Retinal pigment epithelial cell (primary cell): ENCODE measurements around the gene ITGAL.
"Not testable (repeated sequence)": the region's sequence is repeated elsewhere in the genome, so short reads cannot be mapped to it uniquely, and the experiment has no call there.

Experiments used
- DNase-seq: peaks from one replicate; pipeline ENCODE4 v3.0.0-alpha.2; 2010; ENCODE audit warnings: low read depth
- H3K4me3 ChIP-seq: 2 replicates; pipeline ENCODE4 v1.5.1; 2011; ENCODE audit warnings: mild to moderate bottlenecking, low read length, control low read depth, moderate library complexity
- TF ChIP-seq, protein P1 (sequence below): conservative IDR thresholded peaks from 2 replicates; pipeline ENCODE4 v1.5.1; 2011; ENCODE audit warnings: low read depth, low read length, control low read depth, inconsistent platforms

Gene ITGAL

DNA sequence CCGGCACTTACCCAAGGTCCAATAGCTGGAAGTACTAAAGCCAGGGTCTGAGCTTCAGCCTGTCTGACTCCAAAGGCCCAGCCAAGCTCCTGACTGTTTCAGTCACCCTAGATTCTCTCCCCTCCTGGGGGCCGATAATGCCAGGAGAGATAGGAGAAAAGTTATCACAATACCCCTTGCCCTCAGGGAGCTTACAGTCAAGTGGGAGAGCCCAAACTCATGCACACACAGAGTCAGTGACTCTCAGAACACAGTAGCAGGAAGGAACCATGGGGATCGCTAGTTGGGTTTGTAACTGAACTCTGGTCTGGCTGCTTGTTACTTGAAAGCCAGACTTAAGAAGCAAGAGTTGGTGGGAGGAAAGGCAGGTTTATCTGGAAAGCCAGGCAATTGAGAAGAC is 39.0 kb downstream of the ITGAL start:
- H3K4me3 ChIP-seq: no peak overlapping the region
- no peak for DNase-seq
- TF ChIP-seq, protein P1, sequence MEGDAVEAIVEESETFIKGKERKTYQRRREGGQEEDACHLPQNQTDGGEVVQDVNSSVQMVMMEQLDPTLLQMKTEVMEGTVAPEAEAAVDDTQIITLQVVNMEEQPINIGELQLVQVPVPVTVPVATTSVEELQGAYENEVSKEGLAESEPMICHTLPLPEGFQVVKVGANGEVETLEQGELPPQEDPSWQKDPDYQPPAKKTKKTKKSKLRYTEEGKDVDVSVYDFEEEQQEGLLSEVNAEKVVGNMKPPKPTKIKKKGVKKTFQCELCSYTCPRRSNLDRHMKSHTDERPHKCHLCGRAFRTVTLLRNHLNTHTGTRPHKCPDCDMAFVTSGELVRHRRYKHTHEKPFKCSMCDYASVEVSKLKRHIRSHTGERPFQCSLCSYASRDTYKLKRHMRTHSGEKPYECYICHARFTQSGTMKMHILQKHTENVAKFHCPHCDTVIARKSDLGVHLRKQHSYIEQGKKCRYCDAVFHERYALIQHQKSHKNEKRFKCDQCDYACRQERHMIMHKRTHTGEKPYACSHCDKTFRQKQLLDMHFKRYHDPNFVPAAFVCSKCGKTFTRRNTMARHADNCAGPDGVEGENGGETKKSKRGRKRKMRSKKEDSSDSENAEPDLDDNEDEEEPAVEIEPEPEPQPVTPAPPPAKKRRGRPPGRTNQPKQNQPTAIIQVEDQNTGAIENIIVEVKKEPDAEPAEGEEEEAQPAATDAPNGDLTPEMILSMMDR: no peak

DNA sequence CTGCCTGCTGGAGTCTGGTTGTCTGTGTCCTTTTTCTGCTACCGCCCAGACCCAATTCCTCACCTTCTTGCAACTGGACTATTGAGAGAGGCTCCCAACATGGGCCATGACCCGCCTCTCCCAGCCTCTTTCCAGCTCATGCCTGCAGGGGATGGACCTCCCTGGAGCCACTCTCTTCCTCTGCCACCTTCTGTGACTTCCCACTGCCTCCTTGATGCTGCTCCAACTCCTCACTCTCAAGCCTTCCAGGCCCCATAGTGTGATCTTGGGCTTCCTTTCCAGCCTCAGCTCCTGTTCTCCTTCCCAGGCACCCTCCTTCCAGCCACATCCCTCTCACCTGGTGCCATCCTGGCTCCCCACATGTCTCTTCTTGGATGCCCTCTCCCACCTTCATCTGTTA is 42.7 kb downstream of the ITGAL start:
- no peak for DNase-seq
- TF ChIP-seq, protein P1: no peak
- no peak overlapping the region for H3K4me3 ChIP-seq

DNA sequence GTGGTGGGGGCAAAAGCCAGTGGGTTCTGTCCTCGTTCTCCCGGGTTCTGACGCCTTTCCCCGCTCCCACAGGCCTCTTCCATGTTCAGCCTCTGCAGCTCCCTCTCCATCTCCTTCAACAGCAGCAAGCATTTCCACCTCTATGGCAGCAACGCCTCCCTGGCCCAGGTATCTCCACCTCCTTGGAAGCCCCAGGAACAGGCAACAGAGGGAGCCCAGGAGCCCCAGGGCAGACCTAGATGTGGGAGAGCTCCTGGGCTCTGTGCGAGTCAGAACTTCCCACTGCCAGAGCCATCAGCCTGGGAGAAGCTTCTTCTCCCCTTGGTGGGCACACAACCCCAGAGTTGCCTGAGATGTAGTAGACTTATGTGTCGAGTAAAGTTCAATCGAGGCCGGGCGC is 46.0 kb downstream of the ITGAL start:
- DNase-seq: no peak
- TF ChIP-seq, protein P1: no peak
- H3K4me3 ChIP-seq: no peak overlapping the region

DNA sequence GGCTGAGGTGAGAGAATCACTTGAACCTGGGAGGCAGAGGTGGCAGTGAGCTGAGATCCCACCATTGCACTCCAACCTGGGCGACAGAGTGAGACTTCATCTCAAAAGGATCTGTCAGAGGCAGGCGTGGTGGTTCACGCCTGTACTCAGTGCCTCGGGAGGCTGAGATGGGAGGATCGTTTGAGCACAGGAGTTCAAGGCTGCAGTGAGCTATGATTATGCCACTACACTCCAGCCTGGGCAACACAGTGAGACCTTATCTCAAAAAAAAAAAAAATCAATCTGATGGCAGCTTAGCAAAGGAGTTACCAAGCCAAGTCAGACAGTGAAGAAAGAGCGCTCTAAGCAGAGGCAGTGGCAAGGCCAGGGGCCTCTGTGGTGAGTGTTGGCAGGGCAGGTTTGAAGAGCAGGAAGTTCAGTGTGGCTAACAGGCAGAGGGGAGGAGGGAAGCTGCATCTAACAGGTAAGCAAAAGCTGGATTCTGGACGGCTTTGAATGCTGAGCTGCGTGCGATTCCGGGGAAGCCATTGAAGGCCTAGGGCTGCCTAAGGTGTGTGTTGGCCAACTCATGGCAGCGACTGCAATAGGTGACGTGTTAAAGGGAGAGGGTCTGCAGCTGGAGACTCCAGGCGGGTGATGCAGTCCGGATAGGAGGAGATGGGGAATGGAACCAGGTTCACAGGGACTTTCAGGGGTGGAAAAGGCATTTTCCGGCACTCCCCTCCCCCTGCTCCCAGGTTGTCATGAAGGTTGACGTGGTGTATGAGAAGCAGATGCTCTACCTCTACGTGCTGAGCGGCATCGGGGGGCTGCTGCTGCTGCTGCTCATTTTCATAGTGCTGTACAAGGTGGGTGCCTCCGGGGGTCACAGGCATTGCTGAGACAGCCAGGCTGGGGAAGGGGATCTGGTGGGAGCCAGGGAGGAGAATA is 46.8 kb downstream of the ITGAL start:
- TF ChIP-seq, protein P1: no peak
- no peak for DNase-seq
- no peak overlapping the region for H3K4me3 ChIP-seq

DNA sequence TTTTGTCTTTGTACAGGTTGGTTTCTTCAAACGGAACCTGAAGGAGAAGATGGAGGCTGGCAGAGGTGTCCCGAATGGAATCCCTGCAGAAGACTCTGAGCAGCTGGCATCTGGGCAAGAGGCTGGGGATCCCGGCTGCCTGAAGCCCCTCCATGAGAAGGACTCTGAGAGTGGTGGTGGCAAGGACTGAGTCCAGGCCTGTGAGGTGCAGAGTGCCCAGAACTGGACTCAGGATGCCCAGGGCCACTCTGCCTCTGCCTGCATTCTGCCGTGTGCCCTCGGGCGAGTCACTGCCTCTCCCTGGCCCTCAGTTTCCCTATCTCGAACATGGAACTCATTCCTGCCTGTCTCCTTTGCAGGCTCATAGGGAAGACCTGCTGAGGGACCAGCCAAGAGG is 48.9 kb downstream of the ITGAL start:
- TF ChIP-seq, protein P1: no peak
- no peak for DNase-seq
- no peak overlapping the region for H3K4me3 ChIP-seq

DNA sequence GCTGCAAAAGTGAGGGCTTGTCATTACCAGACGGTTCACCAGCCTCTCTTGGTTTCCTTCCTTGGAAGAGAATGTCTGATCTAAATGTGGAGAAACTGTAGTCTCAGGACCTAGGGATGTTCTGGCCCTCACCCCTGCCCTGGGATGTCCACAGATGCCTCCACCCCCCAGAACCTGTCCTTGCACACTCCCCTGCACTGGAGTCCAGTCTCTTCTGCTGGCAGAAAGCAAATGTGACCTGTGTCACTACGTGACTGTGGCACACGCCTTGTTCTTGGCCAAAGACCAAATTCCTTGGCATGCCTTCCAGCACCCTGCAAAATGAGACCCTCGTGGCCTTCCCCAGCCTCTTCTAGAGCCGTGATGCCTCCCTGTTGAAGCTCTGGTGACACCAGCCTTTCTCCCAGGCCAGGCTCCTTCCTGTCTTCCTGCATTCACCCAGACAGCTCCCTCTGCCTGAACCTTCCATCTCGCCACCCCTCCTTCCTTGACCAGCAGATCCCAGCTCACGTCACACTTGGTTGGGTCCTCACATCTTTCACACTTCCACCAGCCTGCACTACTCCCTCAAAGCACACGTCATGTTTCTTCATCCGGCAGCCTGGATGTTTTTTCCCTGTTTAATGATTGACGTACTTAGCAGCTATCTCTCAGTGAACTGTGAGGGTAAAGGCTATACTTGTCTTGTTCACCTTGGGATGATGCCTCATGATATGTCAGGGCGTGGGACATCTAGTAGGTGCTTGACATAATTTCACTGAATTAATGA is 49.5 kb downstream of the ITGAL start:
- no peak overlapping the region for H3K4me3 ChIP-seq
- no peak for DNase-seq
- TF ChIP-seq, protein P1: no peak

DNA sequence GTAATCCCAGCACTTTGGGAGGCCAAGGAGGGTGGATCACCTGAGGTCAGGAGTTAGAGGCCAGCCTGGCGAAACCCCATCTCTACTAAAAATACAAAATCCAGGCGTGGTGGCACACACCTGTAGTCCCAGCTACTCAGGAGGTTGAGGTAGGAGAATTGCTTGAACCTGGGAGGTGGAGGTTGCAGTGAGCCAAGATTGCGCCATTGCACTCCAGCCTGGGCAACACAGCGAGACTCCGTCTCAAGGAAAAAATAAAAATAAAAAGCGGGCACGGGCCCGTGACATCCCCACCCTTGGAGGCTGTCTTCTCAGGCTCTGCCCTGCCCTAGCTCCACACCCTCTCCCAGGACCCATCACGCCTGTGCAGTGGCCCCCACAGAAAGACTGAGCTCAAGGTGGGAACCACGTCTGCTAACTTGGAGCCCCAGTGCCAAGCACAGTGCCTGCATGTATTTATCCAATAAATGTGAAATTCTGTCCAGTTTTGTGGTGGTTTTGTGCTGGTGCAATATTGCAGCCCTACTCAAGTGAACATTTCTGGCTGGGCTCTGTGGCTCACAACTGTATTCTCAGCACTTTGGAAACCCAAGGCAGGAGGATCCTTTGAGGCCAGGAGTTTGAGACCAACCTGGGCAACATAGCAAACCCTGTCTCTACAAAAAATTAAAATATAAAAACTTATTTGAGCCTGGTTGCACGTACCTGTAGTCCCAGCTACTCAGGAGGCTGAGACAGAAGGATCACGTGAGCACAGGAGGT is 50.3 kb downstream of the ITGAL start:
- H3K4me3 ChIP-seq, DNase-seq: not testable (repeated sequence)
